22Rv1 (cell line): ENCODE data around the gene UBE2H.
"Not testable (repeated sequence)": the region's sequence is repeated elsewhere in the genome, so short reads cannot be mapped to it uniquely, and the experiment has no call there.

Experiments
- H3K27ac ChIP-seq: fragments of 450-650 bp; 2 replicates; pipeline ENCODE4 v1.5.1; 2017
- ZFX ChIP-seq: fragments of 450-650 bp; IDR thresholded peaks from 2 replicates; pipeline ENCODE4 v1.6.1; 2017; ENCODE audit warnings: antibody characterized with exemption, borderline replicate concordance
- TF ChIP-seq, protein P1 (sequence below): fragments of 450-650 bp; IDR thresholded peaks from 2 replicates; pipeline ENCODE4 v1.5.1; 2017; ENCODE audit warnings: mild to moderate bottlenecking

Gene UBE2H

GRCh38 chr7:129797214-129797789 is 155.5 kb downstream of the UBE2H start:
- no peak overlapping the region for H3K27ac ChIP-seq
- TF ChIP-seq, protein P1, sequence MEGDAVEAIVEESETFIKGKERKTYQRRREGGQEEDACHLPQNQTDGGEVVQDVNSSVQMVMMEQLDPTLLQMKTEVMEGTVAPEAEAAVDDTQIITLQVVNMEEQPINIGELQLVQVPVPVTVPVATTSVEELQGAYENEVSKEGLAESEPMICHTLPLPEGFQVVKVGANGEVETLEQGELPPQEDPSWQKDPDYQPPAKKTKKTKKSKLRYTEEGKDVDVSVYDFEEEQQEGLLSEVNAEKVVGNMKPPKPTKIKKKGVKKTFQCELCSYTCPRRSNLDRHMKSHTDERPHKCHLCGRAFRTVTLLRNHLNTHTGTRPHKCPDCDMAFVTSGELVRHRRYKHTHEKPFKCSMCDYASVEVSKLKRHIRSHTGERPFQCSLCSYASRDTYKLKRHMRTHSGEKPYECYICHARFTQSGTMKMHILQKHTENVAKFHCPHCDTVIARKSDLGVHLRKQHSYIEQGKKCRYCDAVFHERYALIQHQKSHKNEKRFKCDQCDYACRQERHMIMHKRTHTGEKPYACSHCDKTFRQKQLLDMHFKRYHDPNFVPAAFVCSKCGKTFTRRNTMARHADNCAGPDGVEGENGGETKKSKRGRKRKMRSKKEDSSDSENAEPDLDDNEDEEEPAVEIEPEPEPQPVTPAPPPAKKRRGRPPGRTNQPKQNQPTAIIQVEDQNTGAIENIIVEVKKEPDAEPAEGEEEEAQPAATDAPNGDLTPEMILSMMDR: no peak
- no peak for TF ChIP-seq ZFX

DNA sequence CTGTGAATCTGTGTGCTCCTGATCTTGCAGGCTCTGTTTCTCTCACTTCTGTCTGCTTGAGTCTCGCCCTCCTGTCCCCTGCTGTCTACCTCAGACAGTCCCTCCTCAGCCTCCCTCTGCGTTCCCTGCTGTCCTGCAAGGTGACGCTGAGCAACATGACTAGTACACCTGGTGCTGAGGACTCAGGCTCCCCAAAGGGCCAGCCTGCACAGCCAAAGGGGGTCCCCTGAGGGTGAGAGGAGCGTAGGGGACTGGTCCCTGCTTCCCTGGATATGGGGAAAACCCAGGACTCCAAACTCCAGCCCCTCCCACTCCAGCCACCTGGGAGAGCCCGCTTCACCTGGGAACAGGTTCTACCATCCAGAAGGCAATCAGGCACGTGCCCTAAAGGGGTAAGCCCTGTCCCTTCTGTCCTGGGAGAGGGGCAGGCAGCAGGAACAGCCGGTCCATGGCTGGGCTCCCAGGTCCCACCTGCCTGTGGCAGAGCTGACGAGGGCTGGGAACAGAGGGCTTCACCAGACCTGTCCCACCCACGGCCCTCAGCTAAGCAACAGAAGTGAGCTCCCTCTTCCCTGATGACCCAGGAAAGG is 156.5 kb downstream of the UBE2H start:
- TF ChIP-seq, protein P1: no peak
- TF ChIP-seq ZFX: no peak
- H3K27ac ChIP-seq: no peak overlapping the region

DNA sequence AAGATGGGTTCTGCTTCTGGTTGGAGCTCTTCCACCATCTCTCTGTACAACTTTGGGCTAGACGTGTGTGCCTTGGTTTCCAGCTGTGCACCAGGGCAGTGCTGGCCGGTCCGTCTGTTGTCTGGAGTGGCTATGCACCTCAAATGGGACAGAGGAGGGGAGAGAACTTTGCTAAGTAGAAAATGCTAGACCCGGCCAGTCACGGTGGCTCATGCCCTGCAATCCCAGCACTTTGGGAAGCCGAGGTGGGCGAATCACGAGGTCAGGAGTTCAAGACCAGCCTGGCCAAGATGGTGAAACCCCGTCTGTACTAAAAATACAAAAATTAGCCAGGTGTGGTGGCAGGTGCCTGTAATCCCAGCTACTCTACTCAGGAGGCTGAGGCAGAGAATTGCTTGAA is 158.3 kb downstream of the UBE2H start:
- not testable (repeated sequence) for H3K27ac ChIP-seq

GRCh38 chr7:129793506-129794310 is 159.1 kb downstream of the UBE2H start:
- no peak overlapping the region for H3K27ac ChIP-seq
- no peak for TF ChIP-seq ZFX
- TF ChIP-seq, protein P1: no peak

DNA sequence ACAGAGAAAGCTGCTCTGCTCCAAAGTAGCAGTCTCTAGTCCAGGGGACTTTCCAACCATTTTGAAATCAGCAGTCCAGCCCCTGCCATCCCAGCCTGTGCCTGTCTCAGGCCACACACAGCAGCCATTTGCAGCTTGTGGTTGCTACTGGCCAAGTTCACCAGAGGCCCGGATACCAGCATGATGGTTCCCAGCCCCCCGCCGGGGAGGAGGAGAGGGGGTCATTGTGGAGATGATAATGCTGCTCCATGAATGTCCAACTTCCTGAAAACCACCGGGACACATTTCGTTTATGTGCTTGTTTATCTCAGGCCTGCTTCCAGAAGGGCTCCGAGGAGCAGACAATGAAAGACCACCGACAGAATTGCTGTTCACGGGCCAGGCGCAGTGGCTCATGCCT is 160.0 kb downstream of the UBE2H start:
- no peak overlapping the region for H3K27ac ChIP-seq
- no peak for TF ChIP-seq ZFX
- TF ChIP-seq, protein P1: no peak

DNA sequence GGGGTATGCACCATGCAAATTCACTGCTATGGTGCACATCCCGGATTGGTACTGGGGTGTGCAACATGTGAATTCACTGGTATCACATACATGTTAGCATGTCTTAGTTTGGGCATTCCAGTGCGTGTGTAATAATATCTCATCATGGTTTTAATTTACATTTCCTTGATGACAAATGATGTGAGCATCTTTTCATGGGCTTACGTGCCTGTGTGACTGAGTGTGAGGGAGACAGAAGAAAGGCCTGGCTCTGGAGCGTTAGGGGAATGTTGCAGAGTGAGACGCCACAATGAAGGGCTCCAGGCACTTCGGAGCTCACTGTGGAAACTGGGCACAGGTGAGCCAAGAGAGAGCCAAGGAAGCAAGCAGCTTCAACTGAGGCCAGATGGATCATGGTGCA is 162.6 kb downstream of the UBE2H start:
- no peak overlapping the region for H3K27ac ChIP-seq
- TF ChIP-seq ZFX: no peak
- TF ChIP-seq, protein P1: no peak

- H3K27ac ChIP-seq: no peak overlapping the region
- no peak for TF ChIP-seq ZFX
- TF ChIP-seq, protein P1: no peak
These were observed 163.1 kb downstream of the UBE2H start for GRCh38 chr7:129789652-129790051.
